A549 (cell line): ENCODE results near the gene SLC24A3.

Source experiments
- CTCF ChIP-seq: fragments of >200 bp; sonication (Bioruptor Twin); formaldehyde crosslinking; IDR thresholded peaks from 3 replicates; pipeline ENCODE4 v1.5.1; 2016
- EHMT2 ChIP-seq: fragments of 200-600 bp; sonication (generic); IDR thresholded peaks from 2 replicates; pipeline ENCODE4 v1.6.1; 2016; ENCODE audit warnings: antibody characterized with exemption, low read depth, mild to moderate bottlenecking, moderate library complexity
- EP300 ChIP-seq, 2 experiments: fragments of >200 bp; sonication (Bioruptor Twin); formaldehyde crosslinking; IDR thresholded peaks; 2 replicates in 1 of 2; 3 replicates in 1 of 2; pipeline ENCODE4 v1.6.1; 2016 to 2017
- JUNB ChIP-seq: fragments of >200 bp; sonication (Bioruptor Twin); formaldehyde crosslinking; IDR thresholded peaks from 2 replicates; pipeline ENCODE4 v1.6.1; 2016
- SMC3 ChIP-seq: fragments of >200 bp; sonication (Bioruptor Twin); formaldehyde crosslinking; IDR thresholded peaks from 3 replicates; pipeline ENCODE4 v1.6.1; 2018; ENCODE audit warnings: inconsistent platforms

- TF ChIP-seq CTCF (no peak), JUNB (no peak), SMC3 (no peak), EP300 (IDR thresholded peaks at IDR 0.05) (no peak), EHMT2 (no peak)
These were observed 460.1 kb downstream of the SLC24A3 start for GRCh38 chr20:19672498-19672897.
